ENCODE results near the gene NFYC.

- no peak for TF ChIP-seq EZH2 (IDR thresholded peaks at IDR 0.05; ENCODE audit: insufficient read depth, low read length)
- no peak for TF ChIP-seq CTCF (IDR thresholded peaks at IDR 0.05; ENCODE audit: insufficient read depth, low read depth, low read length)
These were observed 70.8 kb downstream of the NFYC start for GRCh38 chr1:40762144-40762923.

All from astrocyte (in vitro differentiated cells and primary cell).